Peyer's patch (tissue), 4 donors: ENCODE measurements around the gene ELK4. TPM values are rescaled to one million over a fixed set of nuclear protein-coding genes. Genes with fewer than 3 reads are reported as not detected.

Source experiments
- DNase-seq, 3 donors: peaks; one replicate each; pipeline ENCODE4 v3.0.0-alpha.2; 2017 to 2019
- H3K27ac ChIP-seq, 4 donors: fragments of 200-600 bp; sonication (generic); one replicate each; pipeline ENCODE4 v1.5.1; 2016 to 2019
- H3K27me3 ChIP-seq, 2 donors: fragments of 200-600 bp; sonication (generic); one replicate each; pipeline ENCODE4 v1.5.1; 2019
- H3K36me3 ChIP-seq, 3 donors: fragments of 200-600 bp; sonication (generic); one replicate each; pipeline ENCODE4 v1.5.1; 2016 to 2019
- H3K4me1 ChIP-seq, 4 donors: fragments of 200-600 bp; sonication (generic); one replicate each; pipeline ENCODE4 v1.5.1; 2016 to 2019
- H3K4me3 ChIP-seq, 4 donors: fragments of 200-600 bp; sonication (generic); 1 replicate in 3 of 4; 2 replicates in 1 of 4; pipeline ENCODE4 v1.5.1; 2016 to 2019; ENCODE audit warnings: mild to moderate bottlenecking in 1 of 4
- H3K9me3 ChIP-seq, 4 donors: fragments of 200-600 bp; sonication (generic); one replicate each; pipeline ENCODE4 v1.5.1; 2016 to 2019; ENCODE audit warnings: mild to moderate bottlenecking in 1 of 4
- CTCF ChIP-seq, 6 experiments: fragments of 450-650 bp in 4 of 6; fragments of 200-600 bp in 2 of 6; sonication (generic) in 1 of 6; IDR thresholded peaks; one replicate each; pipeline ENCODE4 v1.5.1; 2017 to 2019; ENCODE audit warnings: antibody characterized with exemption in 6 of 6, mild to moderate bottlenecking in 3 of 6, moderate library complexity in 1 of 6
- POLR2A ChIP-seq, 2 donors: fragments of 450-650 bp; IDR thresholded peaks; one replicate each; pipeline ENCODE4 v1.5.1; 2017; ENCODE audit warnings: antibody characterized with exemption in 2 of 2, mild to moderate bottlenecking in 2 of 2, moderate library complexity in 2 of 2
- total RNA-seq, 4 donors: library from RNA; depleted of rRNA; stranded (reverse); fragments of >200 nt; gene quantifications; one replicate each; pipeline ENCODE4 v1.1.0, GENCODE V29; 2016

The ELK4 gene
- total RNA-seq, 4 donors from 2014 or later, result 16.6 to 66.8 (median 23.7) TPM

GRCh38 chr1:205677167-205677566 lies 45.4 kb upstream of the ELK4 start:
- DNase-seq, result no peak
- no peak for TF ChIP-seq CTCF (IDR thresholded peaks at IDR 0.05)
- TF ChIP-seq POLR2A (IDR thresholded peaks at IDR 0.05), result no peak
- Histone ChIP-seq H3K27me3 (no peaks in the 10 kb centered on the region), H3K9me3 (no peaks in the 10 kb centered on the region), H3K4me3 (no peak overlapping the region), H3K4me1 (peaks cover 0 to 52% (median 15%) of the 10 kb centered on the region in 4 donors), H3K27ac (peak overlapping the region in 3 of 4 donors; percentile 1 to 74 (median 74)), H3K36me3 (no peaks in the 10 kb centered on the region)

- H3K4me1 ChIP-seq, result peaks cover 0 to 52% (median 15%) of the 10 kb centered on the region in 4 donors
- H3K9me3 ChIP-seq, result no peaks in the 10 kb centered on the region
- DNase-seq, result no peak
- TF ChIP-seq CTCF (IDR thresholded peaks at IDR 0.05) (no peak), POLR2A (IDR thresholded peaks at IDR 0.05) (no peak)
- peak overlapping the region in 3 of 4 donors; percentile 1 to 74 (median 74) for H3K27ac ChIP-seq
- H3K36me3 ChIP-seq, result no peaks in the 10 kb centered on the region
- no peaks in the 10 kb centered on the region for H3K27me3 ChIP-seq
- H3K4me3 ChIP-seq, result no peak overlapping the region
Observed at GRCh38 chr1:205676597-205676996, 44.8 kb upstream of the ELK4 start.

- Histone ChIP-seq H3K27ac (peak overlapping the region in 3 of 4 donors; percentile 48 to 74 (median 74)), H3K4me3 (no peak overlapping the region), H3K27me3 (no peaks in the 10 kb centered on the region), H3K9me3 (no peaks in the 10 kb centered on the region), H3K4me1 (peaks cover 0 to 52% (median 15%) of the 10 kb centered on the region in 4 donors), H3K36me3 (no peaks in the 10 kb centered on the region)
- TF ChIP-seq CTCF (IDR thresholded peaks at IDR 0.05) (no peak), POLR2A (IDR thresholded peaks at IDR 0.05) (no peak)
- DNase-seq, result peak in 1 of 3 donors; percentile 51
Observed at GRCh38 chr1:205676002-205676401, 44.2 kb upstream of the ELK4 start.

- H3K4me3 ChIP-seq, result no peak overlapping the region
- peak overlapping the region in 3 of 4 donors; percentile 48 to 74 (median 74) for H3K27ac ChIP-seq
- no peaks in the 10 kb centered on the region for H3K36me3 ChIP-seq
- H3K27me3 ChIP-seq, result no peaks in the 10 kb centered on the region
- no peaks in the 10 kb centered on the region for H3K9me3 ChIP-seq
- DNase-seq, result no peak
- H3K4me1 ChIP-seq, result peaks cover 0 to 52% (median 17%) of the 10 kb centered on the region in 4 donors
- TF ChIP-seq POLR2A (IDR thresholded peaks at IDR 0.05), result no peak
Observed at GRCh38 chr1:205675247-205675646, 43.4 kb upstream of the ELK4 start.

DNA sequence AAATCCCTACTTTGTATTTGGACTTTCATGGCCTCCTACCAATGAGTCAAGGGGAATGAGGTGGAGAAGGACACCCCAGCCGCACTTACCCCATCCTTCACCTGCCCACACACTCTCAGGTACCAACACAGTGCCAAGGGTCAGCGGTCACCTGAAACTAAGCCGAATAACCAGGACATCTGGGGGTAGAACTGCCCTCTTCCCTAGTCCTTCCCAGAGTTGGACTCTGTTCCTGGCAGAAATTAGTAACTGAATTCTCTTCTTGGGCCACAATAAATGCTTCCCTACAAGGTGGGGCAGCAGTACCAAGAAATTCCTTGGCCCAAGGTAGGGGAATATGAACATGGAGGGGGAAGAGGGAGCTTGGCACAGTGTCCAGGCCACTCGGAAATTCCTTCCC lies 41.2 kb upstream of the ELK4 start:
- Histone ChIP-seq H3K4me3 (no peak overlapping the region), H3K36me3 (no peaks in the 10 kb centered on the region), H3K27ac (no peak overlapping the region), H3K27me3 (no peaks in the 10 kb centered on the region), H3K9me3 (no peaks in the 10 kb centered on the region), H3K4me1 (peaks cover 0 to 58% (median 19%) of the 10 kb centered on the region in 4 donors)
- no peak for DNase-seq
- no peak for TF ChIP-seq POLR2A (IDR thresholded peaks at IDR 0.05)
- TF ChIP-seq CTCF (IDR thresholded peaks at IDR 0.05), result no peak

DNA sequence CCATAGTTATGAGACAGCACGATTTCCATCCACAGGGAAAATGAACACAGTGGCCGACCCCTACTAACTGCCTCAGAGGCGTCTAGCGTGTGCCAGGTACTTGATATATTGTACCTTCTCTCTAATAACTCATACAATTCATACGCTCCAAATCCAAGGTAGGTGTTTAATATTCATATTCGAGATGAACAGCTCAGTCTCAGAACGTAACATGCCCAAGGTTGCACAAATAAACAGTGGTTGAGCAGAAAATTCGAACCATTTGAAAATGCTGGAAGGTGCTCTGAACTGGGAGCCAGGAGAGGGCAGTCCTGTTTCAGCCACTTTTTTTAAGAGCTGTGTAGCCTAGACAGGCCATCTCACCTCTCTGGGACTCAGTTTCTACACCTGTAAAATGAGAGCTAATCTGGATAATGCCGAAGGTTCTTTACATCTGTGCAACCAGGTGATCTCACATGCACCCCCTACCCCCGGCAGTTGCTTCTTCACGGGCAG lies 40.6 kb upstream of the ELK4 start:
- Histone ChIP-seq H3K9me3 (no peaks in the 10 kb centered on the region), H3K36me3 (no peaks in the 10 kb centered on the region), H3K4me3 (no peak overlapping the region), H3K27ac (peak overlapping the region in 1 of 4 donors; percentile 17), H3K4me1 (peaks cover 0 to 58% (median 19%) of the 10 kb centered on the region in 4 donors), H3K27me3 (no peaks in the 10 kb centered on the region)
- TF ChIP-seq CTCF (IDR thresholded peaks at IDR 0.05), result no peak
- TF ChIP-seq POLR2A (IDR thresholded peaks at IDR 0.05), result no peak
- no peak for DNase-seq
